NCI-H345 (cell line): ENCODE results near the gene SP4.
"Not testable (repeated sequence)": the region's sequence is repeated elsewhere in the genome, so short reads cannot be mapped to it uniquely, and the experiment has no call there.

Experiments used
- DNase-seq: peaks from one replicate; lab custom pipeline; 2025; lab: John Stamatoyannopoulos, UW

Gene SP4

GRCh38 chr7:21526007-21526406 lies 98.1 kb downstream of the SP4 start:
- DNase-seq = no peak

GRCh38 chr7:21526448-21526847 lies 98.6 kb downstream of the SP4 start:
- no peak for DNase-seq

DNA sequence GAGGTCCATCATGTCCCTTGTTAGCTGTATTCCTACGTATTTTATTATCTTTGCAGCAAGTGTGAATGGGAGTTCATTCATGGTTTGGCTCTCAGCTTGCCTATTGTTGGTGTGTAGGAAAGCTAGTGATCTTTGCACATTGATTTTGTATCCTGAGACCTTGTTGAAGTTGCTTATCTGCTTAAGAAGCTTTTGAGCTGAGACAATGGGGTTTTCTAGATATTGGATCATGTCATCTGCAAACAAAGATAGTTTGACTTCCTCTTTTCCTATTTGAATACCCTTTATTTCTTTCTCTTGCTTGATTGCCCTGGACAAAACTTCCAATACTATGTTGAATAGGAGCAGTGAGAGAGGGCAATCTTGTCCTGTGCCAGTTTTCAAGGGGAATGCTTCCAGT lies 104.6 kb downstream of the SP4 start:
- not testable (repeated sequence) for DNase-seq

DNA sequence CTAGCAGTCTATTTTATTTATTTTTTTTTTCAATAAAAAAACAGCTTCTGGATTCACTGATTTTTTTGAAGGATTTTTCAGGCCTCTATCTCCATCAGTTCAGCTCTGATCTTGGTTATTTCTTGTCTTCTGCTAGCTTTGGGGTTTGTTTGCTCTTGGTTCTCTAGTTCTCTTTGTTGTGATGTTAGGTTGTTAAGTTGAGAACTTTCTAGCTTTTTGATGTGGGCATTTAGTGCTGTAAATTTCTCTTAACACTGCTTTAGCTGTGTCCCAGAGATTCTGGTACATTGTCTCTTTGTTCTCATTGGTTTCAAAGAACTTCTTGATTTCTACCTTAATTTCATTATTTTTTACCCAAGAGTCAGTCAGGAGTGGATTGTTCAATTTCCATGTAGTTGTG lies 105.8 kb downstream of the SP4 start:
- not testable (repeated sequence) for DNase-seq

DNA sequence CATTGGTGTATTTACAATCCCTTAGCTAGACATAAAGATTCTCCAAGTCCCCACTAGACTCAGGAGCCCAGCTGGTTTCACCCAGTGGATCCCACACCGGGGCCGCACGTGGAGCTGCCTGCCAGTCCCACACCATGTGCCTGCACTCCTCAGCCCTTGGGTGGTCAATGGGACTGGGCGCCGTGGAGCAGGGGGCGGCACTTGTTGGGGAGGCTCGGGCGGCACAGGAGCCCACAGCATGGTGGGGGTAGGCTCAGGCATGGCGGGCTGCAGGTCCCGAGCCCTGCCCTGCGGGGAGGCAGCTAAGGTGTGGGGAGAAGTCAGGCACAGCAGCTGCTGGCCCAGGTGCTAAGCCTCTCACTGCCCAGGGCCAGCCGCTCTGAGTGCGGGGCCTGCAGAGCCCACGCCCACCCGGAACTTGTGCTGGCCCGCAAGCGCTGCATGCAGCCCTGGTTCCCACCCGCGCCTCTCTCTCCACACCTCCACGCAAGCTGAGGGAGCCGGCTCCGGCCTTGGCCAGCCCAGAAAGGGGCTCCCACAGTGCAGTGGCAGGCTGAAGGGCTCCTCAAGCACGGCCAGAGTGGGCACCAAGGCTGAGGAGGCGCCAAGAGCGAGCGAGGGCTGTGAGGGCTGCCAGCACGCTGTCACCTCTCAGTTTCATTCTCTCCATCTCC lies 108.7 kb downstream of the SP4 start:
- DNase-seq = not testable (repeated sequence)

GRCh38 chr7:21538936-21539495 lies 111.1 kb downstream of the SP4 start:
- no peak for DNase-seq

GRCh38 chr7:21542891-21543527 lies 115.1 kb downstream of the SP4 start, which contains the start of gene DNAH11:
Gene DNAH11, plus strand, starts transcription at chr7:21543039. Its CDS starts 207 bp downstream, at chr7:21543246.
- peak; percentile 67 for DNase-seq

DNA sequence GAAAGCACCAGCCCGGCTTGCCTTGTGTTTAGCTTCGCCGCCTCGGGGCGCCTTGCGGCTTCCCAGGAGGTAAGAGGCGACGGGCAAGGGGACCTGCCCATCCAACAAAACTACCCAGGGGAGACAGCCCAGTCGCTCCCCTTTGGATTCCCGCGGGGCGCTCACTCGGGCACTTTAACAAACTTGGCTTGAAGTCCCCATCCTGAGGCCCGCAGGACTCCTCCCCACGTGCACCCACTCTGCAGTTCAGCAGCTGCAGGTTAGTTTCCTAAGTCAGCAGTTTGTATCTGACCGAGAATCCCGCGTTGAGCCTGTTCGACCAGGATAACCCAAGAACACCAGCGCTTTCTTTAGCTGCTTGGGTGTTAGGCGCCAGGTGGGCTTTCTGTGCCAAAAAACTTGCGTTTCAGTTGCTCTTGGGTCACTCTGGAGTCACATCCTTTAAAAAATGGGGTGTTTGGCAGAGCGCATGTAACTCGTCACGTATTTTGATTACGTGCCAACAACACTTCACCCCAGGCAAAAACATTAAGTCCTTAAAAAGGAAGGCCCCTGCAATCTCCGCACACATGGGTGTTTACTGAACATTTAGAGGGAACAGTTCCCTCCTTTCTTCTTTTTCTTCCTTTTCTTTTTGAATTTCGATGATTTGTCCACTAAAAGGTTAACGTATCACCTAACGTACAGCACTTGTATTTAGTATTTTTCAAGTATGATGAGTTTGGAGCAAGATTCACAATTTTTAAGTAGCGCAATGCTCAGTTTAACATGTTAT lies 115.8 kb downstream of the SP4 start:
- peak; percentile 81 for DNase-seq

DNA sequence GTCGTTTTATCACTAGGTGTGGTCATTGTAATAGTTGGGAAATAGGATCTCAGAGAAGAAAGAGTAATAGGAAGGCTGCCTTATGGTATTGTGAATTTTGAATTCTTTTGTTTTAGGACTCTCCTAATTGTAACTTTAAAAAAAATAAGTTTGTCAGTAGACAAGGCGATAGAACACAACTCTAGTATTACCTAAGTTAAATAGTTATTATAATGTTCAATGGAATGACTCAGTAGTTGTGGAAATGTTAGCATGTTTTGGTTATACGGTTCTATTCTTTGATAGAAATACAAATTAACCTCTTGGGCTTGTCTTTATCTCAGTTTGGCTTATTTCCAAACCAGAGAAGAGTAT lies 116.4 kb downstream of the SP4 start:
- DNase-seq = peak; percentile 52

GRCh38 chr7:21544715-21545114 lies 116.8 kb downstream of the SP4 start:
- peak; percentile 61 for DNase-seq

- DNase-seq = no peak
These were observed 119.6 kb downstream of the SP4 start for GRCh38 chr7:21547501-21547900.

GRCh38 chr7:21548491-21548890 lies 120.6 kb downstream of the SP4 start:
- DNase-seq = no peak

- DNase-seq = no peak
These were observed 122.2 kb downstream of the SP4 start for GRCh38 chr7:21550076-21550475.

GRCh38 chr7:21550821-21551531 lies 123.1 kb downstream of the SP4 start:
- no peak for DNase-seq

DNA sequence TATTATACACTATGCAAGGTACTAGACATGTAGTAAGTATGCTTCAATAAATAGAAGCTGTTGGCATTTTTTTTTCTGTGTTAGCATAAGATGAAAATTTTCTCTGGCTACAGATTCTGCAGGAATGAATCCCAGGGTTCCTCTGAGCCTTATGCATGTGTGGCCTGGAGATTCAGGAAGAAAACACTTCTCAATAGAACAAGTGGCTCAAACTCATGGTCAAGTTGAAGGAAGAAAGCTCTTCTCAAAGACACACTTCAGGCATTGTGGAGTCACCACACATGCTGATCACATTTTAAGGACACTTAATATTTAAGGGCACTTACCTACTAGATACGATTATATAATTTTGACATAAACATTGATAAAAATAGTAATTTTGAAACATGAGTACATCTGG lies 134.5 kb downstream of the SP4 start:
- no peak for DNase-seq
